GM21825 (cell line): Measurements from ENCODE around the gene LINC01488.

Experiments used
- ATAC-seq: cut with Tn5 transposase; IDR thresholded peaks from one replicate; pipeline ENCODE4 v1.9.1; 2021; ENCODE audit warnings: mild to moderate bottlenecking, moderate library complexity; ENCODE audit not compliant: unreplicated experiment

LINC01488 gene

GRCh38 chr11:69508974-69509373, 27.5 kb downstream of the LINC01488 start:
- ATAC-seq, result no peak

GRCh38 chr11:69509381-69509780, 27.9 kb downstream of the LINC01488 start:
- ATAC-seq, result no peak

- ATAC-seq, result no peak
These were observed 28.5 kb downstream of the LINC01488 start for GRCh38 chr11:69509846-69510390.

- ATAC-seq, result no peak
These were observed 29.3 kb downstream of the LINC01488 start for GRCh38 chr11:69510471-69511357.

- ATAC-seq, result no peak
These were observed 30.0 kb downstream of the LINC01488 start for GRCh38 chr11:69511358-69512055.

GRCh38 chr11:69512136-69512535, 30.7 kb downstream of the LINC01488 start:
- no peak for ATAC-seq

GRCh38 chr11:69512790-69513189, 31.3 kb downstream of the LINC01488 start:
- ATAC-seq, result no peak

GRCh38 chr11:69513196-69513595, 31.7 kb downstream of the LINC01488 start:
- no peak for ATAC-seq

GRCh38 chr11:69513663-69514224, 32.3 kb downstream of the LINC01488 start:
- no peak for ATAC-seq

- no peak for ATAC-seq
These were observed 33.3 kb downstream of the LINC01488 start for GRCh38 chr11:69514771-69515170.

GRCh38 chr11:69515271-69516245, 34.1 kb downstream of the LINC01488 start:
- ATAC-seq, result no peak

- ATAC-seq, result no peak
These were observed 35.1 kb downstream of the LINC01488 start for GRCh38 chr11:69516526-69516925.

- no peak for ATAC-seq
These were observed 36.9 kb downstream of the LINC01488 start for GRCh38 chr11:69518081-69518950.

GRCh38 chr11:69520186-69520916, 38.9 kb downstream of the LINC01488 start:
- ATAC-seq, result no peak

GRCh38 chr11:69521457-69521856, 40.0 kb downstream of the LINC01488 start:
- ATAC-seq, result no peak

GRCh38 chr11:69523453-69523852, 42.0 kb downstream of the LINC01488 start:
- ATAC-seq, result no peak

GRCh38 chr11:69524291-69524882, 42.9 kb downstream of the LINC01488 start:
- no peak for ATAC-seq

GRCh38 chr11:69524991-69525411, 43.5 kb downstream of the LINC01488 start:
- ATAC-seq, result no peak
